ENCODE measurements around the gene GPN2.
"Not testable (repeated sequence)": the region's sequence is repeated elsewhere in the genome, so short reads cannot be mapped to it uniquely, and the experiment has no call there.

GPN2 gene

DNA sequence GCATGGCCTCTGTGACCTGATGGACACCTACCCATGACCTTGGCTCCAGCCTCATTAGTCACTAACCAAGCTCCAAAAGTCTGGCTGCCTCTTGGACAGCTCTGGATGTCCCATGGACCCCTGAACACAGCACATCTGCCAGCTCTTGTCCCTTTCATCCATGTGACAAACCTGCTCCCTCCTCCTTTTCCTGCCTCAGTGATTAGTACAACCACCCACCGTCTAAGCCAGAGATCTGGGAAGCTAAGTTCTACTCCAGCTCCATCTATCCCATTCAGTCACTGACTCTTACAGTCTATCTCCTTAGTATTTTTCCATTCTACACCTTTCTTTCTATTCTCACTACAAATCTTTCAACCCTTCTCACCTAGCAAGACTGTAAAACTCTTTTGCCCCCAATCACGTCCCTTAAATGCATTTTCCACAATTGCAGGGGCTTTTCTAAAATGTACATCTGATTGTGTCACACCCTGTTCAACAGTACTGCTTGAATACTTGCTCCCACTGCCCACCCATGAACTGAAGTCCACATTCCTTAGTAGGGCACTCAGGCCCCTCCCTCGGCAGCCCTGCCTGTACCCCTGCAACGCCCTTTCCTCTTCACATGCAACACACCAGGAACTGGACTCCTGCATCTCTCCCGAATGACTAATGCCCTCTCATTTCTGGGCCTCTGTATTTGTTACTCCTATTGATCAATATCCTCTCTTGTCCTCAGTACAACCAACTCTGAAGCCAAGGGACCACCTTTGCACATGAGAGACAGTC, 7.2 kb downstream of the GPN2 start:
- no peak overlapping the region for H3K4me3 ChIP-seq (ENCODE audit: low read length)
- no peak for TF ChIP-seq ZNF274 (IDR thresholded peaks at IDR 0.05; ENCODE audit: low read depth, low read length)

DNA sequence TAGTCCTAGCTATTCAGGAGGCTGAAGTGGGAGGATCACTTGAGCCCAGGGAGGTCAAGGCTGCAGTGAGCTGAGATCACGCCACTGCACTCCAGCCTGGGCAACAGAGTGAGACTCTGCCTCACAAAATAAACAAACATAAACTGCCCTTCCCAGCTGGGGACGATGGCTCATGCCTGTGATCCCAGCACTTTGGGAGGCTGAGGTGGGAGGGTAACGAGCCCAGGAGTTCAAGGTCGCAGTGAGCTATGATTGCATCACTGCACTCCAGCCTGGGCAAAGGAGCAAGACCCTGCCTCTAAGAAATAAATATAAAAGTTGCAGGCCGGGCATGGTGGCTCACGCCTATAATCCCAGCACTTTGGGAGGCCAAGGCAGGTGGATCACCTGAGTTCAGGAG, 8.5 kb downstream of the GPN2 start:
- H3K4me3 ChIP-seq (ENCODE audit: low read length), result not testable (repeated sequence)

DNA sequence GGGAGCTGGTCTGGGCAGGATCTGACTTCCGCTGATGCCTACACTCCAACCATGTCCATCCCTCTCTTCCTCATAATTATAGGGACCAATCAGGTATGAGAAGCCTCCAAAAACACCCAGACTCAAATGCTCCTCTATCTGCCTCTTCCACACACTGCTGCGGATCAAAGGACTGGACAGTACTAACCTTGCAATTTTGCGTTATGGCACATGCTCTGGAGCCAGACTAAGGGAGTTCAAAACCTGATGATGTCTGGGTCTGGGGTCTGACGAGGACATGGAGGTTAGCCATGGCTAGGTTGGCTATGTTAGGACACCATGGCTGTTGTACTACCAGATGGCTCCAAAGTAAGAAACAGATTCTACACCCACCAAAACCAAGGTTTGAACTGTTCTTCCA, 10.3 kb downstream of the GPN2 start:
- H3K4me3 ChIP-seq (ENCODE audit: low read length), result no peak overlapping the region
- TF ChIP-seq ZNF274 (IDR thresholded peaks at IDR 0.05; ENCODE audit: low read depth, low read length), result no peak

DNA sequence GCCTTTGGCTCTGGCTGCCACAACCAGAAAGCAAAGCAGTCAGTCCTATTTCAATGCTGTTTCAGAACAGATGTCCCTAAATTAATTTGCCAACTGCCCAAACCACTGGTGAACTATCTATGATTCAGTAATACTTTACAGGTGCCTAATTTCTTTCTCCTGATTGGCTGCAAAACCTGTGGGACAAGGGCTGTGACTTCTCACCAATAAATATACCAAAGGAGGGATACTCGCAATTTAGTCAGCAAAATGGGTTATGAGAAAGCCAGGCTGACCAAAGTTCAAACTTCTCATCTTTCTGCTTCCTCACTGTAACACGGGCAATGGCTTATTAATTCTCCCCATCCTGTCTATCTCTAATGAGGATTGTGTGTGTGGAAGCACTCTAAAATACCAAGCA, 12.8 kb downstream of the GPN2 start:
- no peak overlapping the region for H3K4me3 ChIP-seq (ENCODE audit: low read length)
- no peak for TF ChIP-seq ZNF274 (IDR thresholded peaks at IDR 0.05; ENCODE audit: low read depth, low read length)

DNA sequence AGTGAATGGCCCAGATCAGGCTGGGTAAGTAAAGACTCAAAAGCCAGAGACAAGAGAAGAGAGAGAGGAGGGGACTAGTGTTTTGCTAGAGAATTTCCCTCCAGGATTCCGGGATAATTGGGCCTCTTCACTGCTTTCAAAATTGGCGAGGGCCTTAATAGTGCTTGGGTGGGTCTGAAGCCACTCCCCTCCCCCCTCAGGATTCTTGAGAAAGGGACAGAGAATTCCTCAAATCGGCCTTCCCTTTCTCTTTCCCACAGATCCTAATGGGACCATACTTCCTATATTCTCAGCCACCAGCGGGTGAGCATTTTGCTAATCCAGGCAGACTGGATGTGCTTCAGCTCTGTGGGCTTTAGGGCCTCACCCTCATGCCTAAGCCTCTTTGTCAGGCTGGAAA, 15.2 kb downstream of the GPN2 start:
- no peak overlapping the region for H3K4me3 ChIP-seq (ENCODE audit: low read length)
- no peak for TF ChIP-seq ZNF274 (IDR thresholded peaks at IDR 0.05; ENCODE audit: low read depth, low read length)

DNA sequence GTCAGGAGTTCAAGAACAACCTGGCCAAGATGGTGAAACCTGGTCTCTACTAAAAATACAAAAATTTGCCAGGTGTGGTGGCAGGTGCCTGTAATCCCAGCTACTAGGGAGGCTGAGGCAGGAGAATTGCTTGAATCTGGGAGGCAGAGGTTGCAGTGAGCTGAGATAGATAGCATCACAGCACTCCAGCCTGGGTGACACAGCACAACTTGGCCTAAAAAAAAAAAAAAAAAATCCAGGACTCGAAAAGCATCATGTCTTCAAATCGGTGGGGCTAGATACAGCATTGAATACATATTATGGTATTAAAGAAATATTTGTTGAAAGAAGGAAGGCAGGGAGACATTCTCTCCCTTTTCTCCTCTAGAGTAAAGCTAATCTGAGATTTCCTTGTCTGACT, 17.0 kb downstream of the GPN2 start:
- H3K4me3 ChIP-seq (ENCODE audit: low read length), result not testable (repeated sequence)

DNA sequence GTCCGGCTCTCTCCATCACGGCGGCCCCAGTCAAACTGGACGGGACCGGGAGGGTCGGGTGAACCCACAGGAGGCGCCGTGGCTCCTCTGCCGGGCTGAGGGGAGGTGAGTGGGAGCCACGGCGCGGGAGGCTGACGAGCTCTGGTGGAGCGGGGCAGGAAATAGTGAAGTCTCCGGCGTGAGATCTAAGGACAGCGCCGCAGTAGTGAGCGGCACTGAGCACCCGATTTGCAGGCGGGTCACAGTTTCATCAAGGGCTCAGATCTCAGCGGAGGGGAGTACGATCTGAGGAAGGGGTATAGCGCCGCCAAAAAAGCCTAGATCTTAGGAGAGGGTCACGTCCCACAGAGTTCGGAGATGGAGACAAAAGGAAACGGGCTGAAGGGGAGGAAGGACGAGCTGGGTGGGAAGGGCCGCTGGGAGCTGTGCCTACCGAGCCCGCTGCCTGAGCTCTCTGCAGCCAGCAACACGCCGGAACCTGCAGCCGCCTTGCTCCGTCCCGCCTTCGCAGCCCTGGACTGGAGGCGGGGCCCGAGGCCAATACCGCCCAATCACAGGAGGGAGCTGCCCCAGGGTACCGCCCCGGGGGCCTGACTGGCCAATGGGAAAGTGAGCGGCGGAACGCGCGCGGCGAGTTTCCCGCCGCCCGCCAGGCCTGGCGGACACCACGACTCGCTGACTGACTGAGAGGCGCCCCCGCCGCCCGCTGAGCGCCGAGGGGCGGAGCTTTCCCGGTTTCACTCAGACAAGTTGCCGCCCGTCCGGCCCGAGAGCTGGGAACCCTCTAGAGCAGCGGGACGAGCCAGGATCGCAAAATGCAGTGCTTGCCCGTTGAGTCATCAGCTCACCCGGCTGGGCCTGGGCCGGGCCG, 25.2 kb downstream of the GPN2 start:
- TF ChIP-seq ZNF274 (IDR thresholded peaks at IDR 0.05; ENCODE audit: low read depth, low read length), result no peak
- H3K4me3 ChIP-seq (ENCODE audit: low read length), result peak overlapping the region; percentile 75; the same call in 1 of the 2 replicates

DNA sequence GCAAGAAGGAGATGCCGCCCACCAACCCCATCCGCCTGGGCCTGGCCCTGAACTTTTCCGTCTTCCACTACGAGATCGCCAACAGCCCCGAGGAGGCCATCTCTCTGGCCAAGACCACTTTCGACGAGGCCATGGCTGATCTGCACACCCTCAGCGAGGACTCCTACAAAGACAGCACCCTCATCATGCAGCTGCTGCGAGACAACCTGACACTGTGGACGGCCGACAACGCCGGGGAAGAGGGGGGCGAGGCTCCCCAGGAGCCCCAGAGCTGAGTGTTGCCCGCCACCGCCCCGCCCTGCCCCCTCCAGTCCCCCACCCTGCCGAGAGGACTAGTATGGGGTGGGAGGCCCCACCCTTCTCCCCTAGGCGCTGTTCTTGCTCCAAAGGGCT, 26.4 kb downstream of the GPN2 start:
- no peak for TF ChIP-seq ZNF274 (IDR thresholded peaks at IDR 0.05; ENCODE audit: low read depth, low read length)
- no peak overlapping the region; the same call in 1 of the 2 replicates for H3K4me3 ChIP-seq (ENCODE audit: low read length)

DNA sequence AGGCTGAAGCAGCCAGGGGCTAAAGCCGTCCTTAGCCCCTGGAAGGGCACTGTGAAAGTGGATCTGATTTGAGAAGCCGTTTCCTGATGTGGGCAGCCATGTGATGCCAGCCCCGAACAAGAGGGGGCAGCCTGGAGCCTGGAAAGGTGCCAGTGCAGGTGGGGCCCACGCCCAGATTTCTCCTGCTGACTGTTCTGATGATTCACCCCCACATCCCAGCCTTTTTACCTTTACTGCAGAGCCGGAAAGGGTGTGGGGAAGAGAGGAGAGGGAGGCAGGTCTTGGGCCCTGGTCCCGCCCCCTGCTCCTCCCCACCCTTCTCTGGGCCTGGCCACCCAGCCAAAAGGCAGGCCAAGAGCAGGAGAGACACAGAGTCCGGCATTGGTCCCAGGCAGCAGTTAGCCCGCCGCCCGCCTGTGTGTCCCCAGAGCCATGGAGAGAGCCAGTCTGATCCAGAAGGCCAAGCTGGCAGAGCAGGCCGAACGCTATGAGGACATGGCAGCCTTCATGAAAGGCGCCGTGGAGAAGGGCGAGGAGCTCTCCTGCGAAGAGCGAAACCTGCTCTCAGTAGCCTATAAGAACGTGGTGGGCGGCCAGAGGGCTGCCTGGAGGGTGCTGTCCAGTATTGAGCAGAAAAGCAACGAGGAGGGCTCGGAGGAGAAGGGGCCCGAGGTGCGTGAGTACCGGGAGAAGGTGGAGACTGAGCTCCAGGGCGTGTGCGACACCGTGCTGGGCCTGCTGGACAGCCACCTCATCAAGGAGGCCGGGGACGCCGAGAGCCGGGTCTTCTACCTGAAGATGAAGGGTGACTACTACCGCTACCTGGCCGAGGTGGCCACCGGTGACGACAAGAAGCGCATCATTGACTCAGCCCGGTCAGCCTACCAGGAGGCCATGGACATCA, 27.1 kb downstream of the GPN2 start, which contains the start of gene SFN:
Gene SFN (plus strand): TSS at position 369 of the 904 bp plus-strand sequence. CDS start 64 bp downstream, at position 433.
- no peak for TF ChIP-seq ZNF274 (IDR thresholded peaks at IDR 0.05; ENCODE audit: low read depth, low read length)
- peak within 1 kb of the TSS; percentile 75; the same call in 1 of the 2 replicates for H3K4me3 ChIP-seq (ENCODE audit: low read length)

DNA sequence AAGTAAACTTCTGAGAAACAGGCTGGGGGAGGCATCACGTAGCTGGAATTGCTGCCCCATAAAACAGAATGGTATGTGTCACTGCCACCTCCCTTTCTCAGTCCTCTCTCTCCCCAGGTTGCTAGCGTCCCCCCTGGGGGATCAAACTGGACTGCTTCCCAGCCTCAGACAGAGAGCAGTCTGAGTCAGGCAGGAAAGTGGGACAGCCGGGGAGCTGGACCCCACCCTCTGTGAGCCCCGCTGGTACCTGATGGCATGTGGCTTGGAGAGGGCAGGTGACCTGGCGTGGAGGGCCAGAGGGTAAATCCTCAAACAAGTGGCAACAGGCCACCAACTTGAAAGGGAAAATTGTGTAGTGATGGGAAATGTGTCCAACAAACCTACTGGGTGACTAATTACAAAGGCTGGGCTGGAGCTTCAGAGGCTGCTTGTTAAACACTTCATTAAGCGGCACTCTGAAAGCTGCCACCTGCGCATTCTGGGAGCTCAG, 28.1 kb downstream of the GPN2 start:
- TF ChIP-seq ZNF274 (IDR thresholded peaks at IDR 0.05; ENCODE audit: low read depth, low read length), result no peak
- H3K4me3 ChIP-seq (ENCODE audit: low read length), result no peak overlapping the region

DNA sequence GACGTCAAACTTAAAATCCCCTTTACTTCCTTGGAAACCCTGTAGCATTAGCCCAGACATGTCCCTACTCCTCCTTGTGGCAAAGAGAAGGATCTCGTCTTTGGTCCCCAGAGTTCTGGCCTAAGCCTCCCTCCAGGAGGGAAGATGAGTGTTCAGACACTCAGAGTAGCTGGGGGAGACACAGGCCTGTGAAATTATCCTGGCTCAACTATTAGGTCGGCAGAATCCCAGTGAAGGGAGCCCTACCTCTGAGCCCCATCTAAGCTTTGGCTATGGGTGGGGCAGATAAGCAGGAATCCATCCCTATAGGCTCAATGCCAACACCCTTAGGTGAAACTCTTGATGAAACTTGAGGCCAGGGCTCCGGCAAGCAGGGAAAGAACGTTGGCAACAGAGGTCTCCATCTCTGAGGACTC, 28.8 kb downstream of the GPN2 start:
- no peak overlapping the region for H3K4me3 ChIP-seq (ENCODE audit: low read length)
- TF ChIP-seq ZNF274 (IDR thresholded peaks at IDR 0.05; ENCODE audit: low read depth, low read length), result no peak

DNA sequence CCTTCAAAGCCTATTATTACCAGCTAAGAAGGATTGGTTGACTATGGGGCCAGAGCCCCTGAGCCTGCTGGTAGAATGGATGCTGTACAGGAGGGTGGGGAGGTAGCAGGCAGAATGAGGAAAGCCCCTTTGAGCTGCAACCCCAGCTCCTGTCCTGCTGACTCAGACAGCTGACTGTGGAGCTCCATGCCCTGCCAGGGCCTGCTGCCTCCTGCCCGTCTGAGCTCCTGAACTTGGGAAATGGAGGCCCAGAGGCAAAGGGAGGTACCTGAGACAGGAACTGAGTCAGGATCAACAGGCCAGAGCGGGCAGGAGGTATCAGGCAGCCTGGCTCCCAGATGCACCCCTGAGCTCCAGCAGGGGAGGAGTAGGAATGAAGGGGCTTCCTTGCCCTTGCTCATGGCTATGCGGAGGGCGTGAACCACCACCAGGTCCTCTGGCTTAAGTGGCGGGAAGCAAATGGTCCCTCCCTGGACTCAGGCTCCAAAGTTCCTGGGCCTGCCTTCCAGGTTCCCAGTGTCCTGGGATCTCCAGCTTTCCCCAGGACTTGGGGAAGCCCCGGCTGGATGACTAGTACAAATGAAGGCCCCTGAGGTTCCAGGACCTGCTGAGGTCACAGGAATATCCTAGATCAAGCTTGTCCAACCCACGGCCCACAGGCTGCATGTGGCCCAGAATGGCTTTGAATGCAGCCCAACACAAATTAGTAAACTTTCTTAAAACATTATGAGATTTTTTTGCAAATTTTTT, 31.0 kb downstream of the GPN2 start:
- H3K4me3 ChIP-seq (ENCODE audit: low read length), result no peak overlapping the region
- TF ChIP-seq ZNF274 (IDR thresholded peaks at IDR 0.05; ENCODE audit: low read depth, low read length), result no peak

DNA sequence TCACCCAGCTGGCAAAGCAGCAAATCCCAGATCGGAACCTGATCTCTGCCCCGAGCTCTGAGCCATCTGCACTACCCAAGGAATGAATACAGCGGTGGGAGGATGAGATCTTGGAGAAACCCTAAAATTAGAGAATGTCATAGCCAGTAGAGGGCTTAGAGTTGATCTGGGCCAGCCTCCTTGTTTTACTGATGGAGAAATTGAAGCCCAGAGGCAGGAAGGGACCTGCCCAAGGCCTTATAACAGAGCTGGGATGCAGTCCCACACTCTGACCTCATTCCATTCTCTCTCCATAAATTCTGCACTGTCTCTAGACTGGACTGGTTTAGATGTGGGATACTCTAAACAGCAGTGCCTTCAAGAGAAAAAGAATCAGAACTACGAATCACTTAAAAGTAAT, 31.9 kb downstream of the GPN2 start:
- H3K4me3 ChIP-seq (ENCODE audit: low read length), result no peak overlapping the region
- TF ChIP-seq ZNF274 (IDR thresholded peaks at IDR 0.05; ENCODE audit: low read depth, low read length), result no peak

Data from GM08714 (cell line).